ENCODE data around the gene TACR1. TPM values are rescaled to one million over a fixed set of nuclear protein-coding genes. Genes with fewer than 3 reads are reported as not detected.
A peak's percentile ranks its signal among the peaks of the same experiment; 100 is the strongest.

The TACR1 gene
- total RNA-seq, 1 experiment from 2014 or later: not detected

DNA sequence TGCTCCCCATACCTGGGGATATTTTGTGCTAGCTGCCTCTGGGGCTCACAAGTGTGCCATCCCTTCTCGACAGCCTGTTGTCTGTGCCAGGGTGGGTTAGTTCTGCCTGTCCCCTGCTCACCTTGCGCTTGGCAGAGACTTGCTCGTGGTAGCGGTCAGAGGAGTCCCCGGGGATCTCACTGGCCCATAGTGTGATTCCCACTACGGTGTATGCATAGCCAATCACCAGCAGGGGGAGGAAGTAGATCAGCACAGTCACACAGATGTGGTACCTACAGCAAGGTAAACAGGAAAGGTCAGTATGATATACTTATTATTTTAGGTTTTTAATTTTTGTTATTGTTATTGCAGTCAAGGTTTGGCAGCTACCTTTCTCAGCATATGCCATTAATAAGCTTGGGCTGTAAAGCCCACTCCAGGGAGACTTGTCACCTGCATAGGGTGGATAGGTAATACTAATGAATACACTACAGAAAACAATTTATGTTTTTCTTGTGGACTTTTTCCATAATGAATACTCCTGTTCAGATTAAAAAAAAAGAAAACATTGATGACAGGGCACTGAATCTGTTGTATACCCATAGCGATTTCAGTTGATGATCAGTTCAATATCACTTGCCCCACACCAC is 145.7 kb downstream of the TACR1 start:
- ChIA-PET POLR2A (ENCODE audit: unreplicated experiment) (no interaction called here), CTCF (interaction anchor here (0.6 kb wide), 1 partner anchor 144 kb away, joined by 5 read pairs; no protein-coding TSS in a partner anchor)
- BruUV-seq (replicated peaks): no TSS peak
- TF ChIP-seq CTCF (conservative IDR thresholded peaks at IDR 0.05) (peak; percentile 93), EZH2 (IDR thresholded peaks at IDR 0.05; ENCODE audit: low read depth) (no peak)
- Histone ChIP-seq H2AFZ (no peak overlapping the region), H3K9me2 (ENCODE audit: insufficient read depth) (no peaks in the 10 kb centered on the region), H3K4me2 (no peak overlapping the region), H3K4me3 (no peak overlapping the region), H3K36me3 (ENCODE audit: low read depth) (no peaks in the 10 kb centered on the region), H3K27me3 (ENCODE audit: insufficient read depth, low read depth) (no peaks in the 10 kb centered on the region), H4K20me1 (ENCODE audit: insufficient read depth) (no peaks in the 10 kb centered on the region), H3F3A (ENCODE audit: insufficient read depth, low read depth) (no peaks in the 10 kb centered on the region), H3K79me2 (ENCODE audit: low read depth) (no peaks in the 10 kb centered on the region), H3K27ac (no peak overlapping the region), H3K9me3 (ENCODE audit: insufficient read depth, low read depth) (no peaks in the 10 kb centered on the region; the same call in 1 of the 2 replicates), H3K4me1 (replicated peaks; ENCODE audit: insufficient read depth) (no peaks in the 10 kb centered on the region)
- intact Hi-C loops (cut with micrococcal nuclease; ENCODE audit: unreplicated experiment): loop anchor here (2.0 to 10.0 kb wide), 3 partner anchors 129 to 574 kb away; no protein-coding TSS in a partner anchor
- peak; percentile 37 to 57 for DNase-seq

GRCh38 chr2:75047992-75048625 is 151.2 kb downstream of the TACR1 start:
- DNase-seq: peak in 1 of 2 experiments; percentile 45
- Histone ChIP-seq H3K79me2 (ENCODE audit: low read depth) (no peaks in the 10 kb centered on the region), H3K27me3 (ENCODE audit: insufficient read depth, low read depth) (no peaks in the 10 kb centered on the region), H2AFZ (no peak overlapping the region), H3K4me2 (0 out of 2 replicates have a peak overlapping the region, but pooled peaks have one; percentile 43), H3F3A (ENCODE audit: insufficient read depth, low read depth) (no peaks in the 10 kb centered on the region), H3K4me1 (replicated peaks; ENCODE audit: insufficient read depth) (peaks cover 14% of the 10 kb centered on the region), H3K9me3 (ENCODE audit: insufficient read depth, low read depth) (no peaks in the 10 kb centered on the region; the same call in 1 of the 2 replicates), H4K20me1 (ENCODE audit: insufficient read depth) (no peaks in the 10 kb centered on the region), H3K9me2 (ENCODE audit: insufficient read depth) (no peaks in the 10 kb centered on the region), H3K36me3 (ENCODE audit: low read depth) (no peaks in the 10 kb centered on the region), H3K4me3 (no peak overlapping the region), H3K27ac (no peak overlapping the region)
- POLR2A ChIA-PET (ENCODE audit: unreplicated experiment): no interaction called here
- no TSS peak for BruUV-seq (replicated peaks)
- intact Hi-C loops (cut with micrococcal nuclease; ENCODE audit: unreplicated experiment): no loop called here
- CTCF ChIA-PET: interaction anchor here (0.6 kb wide), 1 partner anchor 589 kb away, joined by 3 read pairs; no protein-coding TSS in a partner anchor
- no peak for TF ChIP-seq EZH2 (IDR thresholded peaks at IDR 0.05; ENCODE audit: low read depth)
- TF ChIP-seq CTCF (conservative IDR thresholded peaks at IDR 0.05): no peak

- peak overlapping the region; percentile 43; the same call in 1 of the 2 replicates for H3K4me2 ChIP-seq
- no TSS peak for BruUV-seq (replicated peaks)
- no peaks in the 10 kb centered on the region for H3K79me2 ChIP-seq (ENCODE audit: low read depth)
- no peaks in the 10 kb centered on the region for H3F3A ChIP-seq (ENCODE audit: insufficient read depth, low read depth)
- no peaks in the 10 kb centered on the region for H3K27me3 ChIP-seq (ENCODE audit: insufficient read depth, low read depth)
- no peaks in the 10 kb centered on the region for H3K36me3 ChIP-seq (ENCODE audit: low read depth)
- no peaks in the 10 kb centered on the region; the same call in 1 of the 2 replicates for H3K9me3 ChIP-seq (ENCODE audit: insufficient read depth, low read depth)
- no peak for TF ChIP-seq EZH2 (IDR thresholded peaks at IDR 0.05; ENCODE audit: low read depth)
- TF ChIP-seq CTCF (conservative IDR thresholded peaks at IDR 0.05): no peak
- H3K4me1 ChIP-seq (replicated peaks; ENCODE audit: insufficient read depth): peaks cover 14% of the 10 kb centered on the region
- intact Hi-C loops (cut with micrococcal nuclease; ENCODE audit: unreplicated experiment): no loop called here
- CTCF ChIA-PET: interaction anchor here (0.6 kb wide), 1 partner anchor 55 kb away, joined by 6 read pairs; no protein-coding TSS in a partner anchor
- no peaks in the 10 kb centered on the region for H4K20me1 ChIP-seq (ENCODE audit: insufficient read depth)
- no peaks in the 10 kb centered on the region for H3K9me2 ChIP-seq (ENCODE audit: insufficient read depth)
- DNase-seq: peak in 1 of 2 experiments; percentile 66
- POLR2A ChIA-PET (ENCODE audit: unreplicated experiment): interaction anchor here (0.7 kb wide), 1 partner anchor 182 kb away, joined by 7 read pairs; no protein-coding TSS in a partner anchor
- H3K27ac ChIP-seq: no peak overlapping the region
- H2AFZ ChIP-seq: no peak overlapping the region
- H3K4me3 ChIP-seq: no peak overlapping the region
These were observed 151.9 kb downstream of the TACR1 start for GRCh38 chr2:75047189-75047991.
